RWPE2 (cell line): ENCODE data around the gene TMEM163.
A peak's percentile ranks its signal among the peaks of the same experiment; 100 is the strongest.

Source experiments
- ATAC-seq: fragments of 200-7000 bp; cut with Tn5 transposase; 3 replicates; pipeline ENCODE4 v1.9.1; 2021; ENCODE audit warnings: low read depth
- DNase-seq: peaks from one replicate; pipeline ENCODE4 v3.0.0-alpha.2; 2020; ENCODE audit warnings: low spot score
- H3K27ac ChIP-seq: fragments of 450-650 bp; 2 replicates; pipeline ENCODE4 v1.5.1; 2017; ENCODE audit warnings: mild to moderate bottlenecking; ENCODE audit not compliant: poor library complexity, severe bottlenecking
- H3K27me3 ChIP-seq: fragments of 250-450 bp; sonication (Bioruptor Pico); 2 replicates; pipeline ENCODE4 v1.5.1; 2021; ENCODE audit warnings: mild to moderate bottlenecking, moderate library complexity; ENCODE audit not compliant: insufficient read depth, poor library complexity, severe bottlenecking
- H3K36me3 ChIP-seq: fragments of 250-450 bp; sonication (Bioruptor Pico); 2 replicates; pipeline ENCODE4 v1.5.1; 2020; ENCODE audit warnings: low read depth, mild to moderate bottlenecking, moderate library complexity
- H3K4me1 ChIP-seq: fragments of 250-450 bp; sonication (Bioruptor Pico); 2 replicates; pipeline ENCODE4 v1.5.1; 2021; ENCODE audit warnings: mild to moderate bottlenecking, moderate library complexity; ENCODE audit not compliant: insufficient read depth, poor library complexity, severe bottlenecking
- H3K4me3 ChIP-seq: fragments of 250-450 bp; sonication (Bioruptor Pico); 2 replicates; pipeline ENCODE4 v1.5.1; 2021; ENCODE audit warnings: mild to moderate bottlenecking, moderate library complexity; ENCODE audit not compliant: severe bottlenecking
- H3K9me3 ChIP-seq: fragments of 250-450 bp; sonication (Bioruptor Pico); 2 replicates; pipeline ENCODE4 v1.5.1; 2021; ENCODE audit warnings: mild to moderate bottlenecking, moderate library complexity; ENCODE audit not compliant: severe bottlenecking
- TF ChIP-seq, protein P1 (sequence below): fragments of 450-650 bp; IDR thresholded peaks from one replicate; pipeline ENCODE4 v1.5.1; 2017; ENCODE audit warnings: mild to moderate bottlenecking, moderate library complexity; ENCODE audit not compliant: poor library complexity, severe bottlenecking

TMEM163 gene

DNA sequence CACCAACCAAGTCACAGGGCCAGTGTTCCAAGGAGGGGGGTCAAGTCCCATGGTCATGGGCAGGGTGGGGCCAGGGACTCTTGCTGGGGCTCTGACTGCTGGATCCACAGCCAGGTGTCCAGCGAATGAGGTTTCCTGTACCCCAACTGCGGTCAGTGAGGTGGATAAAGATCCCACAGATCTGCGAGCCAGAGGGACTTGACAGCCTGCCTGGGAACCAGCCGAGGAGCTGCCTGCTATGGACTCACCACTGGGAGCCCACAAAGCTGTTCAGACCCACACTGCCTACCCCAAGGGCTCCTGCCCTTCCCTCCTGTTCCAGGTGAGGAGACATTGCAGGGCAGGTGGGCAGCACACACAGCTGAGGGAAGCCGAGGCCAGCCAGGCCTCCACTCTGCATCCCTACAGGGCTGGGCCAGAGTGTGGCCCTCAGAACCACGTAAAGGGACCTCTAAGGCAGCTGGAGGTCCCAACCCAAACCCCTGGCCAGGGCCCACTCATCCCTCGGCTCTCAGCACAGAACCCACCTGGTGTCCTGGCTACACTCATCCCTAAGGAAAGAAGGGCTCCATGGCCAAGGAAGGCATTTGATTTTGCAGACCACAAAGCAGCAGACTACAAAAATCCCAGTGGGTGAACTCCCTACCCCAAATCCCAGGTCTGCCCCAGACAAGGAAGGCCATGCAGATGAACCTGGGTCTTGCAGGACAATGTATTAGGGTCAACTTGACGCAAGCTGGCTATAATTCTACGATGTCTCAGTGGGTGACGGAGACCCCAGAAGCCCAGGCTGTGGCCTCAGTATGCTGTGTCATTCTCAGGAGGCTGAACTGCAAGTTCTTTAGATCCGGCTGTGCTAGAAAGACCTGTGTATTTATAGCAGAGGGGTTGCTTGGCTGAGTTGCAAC lies 255.8 kb downstream of the TMEM163 start:
- Histone ChIP-seq H3K4me3 (no peak overlapping the region), H3K36me3 (no peaks in the 10 kb centered on the region), H3K4me1 (no peaks in the 10 kb centered on the region), H3K27ac (no peak overlapping the region), H3K9me3 (no peaks in the 10 kb centered on the region), H3K27me3 (no peaks in the 10 kb centered on the region)
- TF ChIP-seq, protein P1, sequence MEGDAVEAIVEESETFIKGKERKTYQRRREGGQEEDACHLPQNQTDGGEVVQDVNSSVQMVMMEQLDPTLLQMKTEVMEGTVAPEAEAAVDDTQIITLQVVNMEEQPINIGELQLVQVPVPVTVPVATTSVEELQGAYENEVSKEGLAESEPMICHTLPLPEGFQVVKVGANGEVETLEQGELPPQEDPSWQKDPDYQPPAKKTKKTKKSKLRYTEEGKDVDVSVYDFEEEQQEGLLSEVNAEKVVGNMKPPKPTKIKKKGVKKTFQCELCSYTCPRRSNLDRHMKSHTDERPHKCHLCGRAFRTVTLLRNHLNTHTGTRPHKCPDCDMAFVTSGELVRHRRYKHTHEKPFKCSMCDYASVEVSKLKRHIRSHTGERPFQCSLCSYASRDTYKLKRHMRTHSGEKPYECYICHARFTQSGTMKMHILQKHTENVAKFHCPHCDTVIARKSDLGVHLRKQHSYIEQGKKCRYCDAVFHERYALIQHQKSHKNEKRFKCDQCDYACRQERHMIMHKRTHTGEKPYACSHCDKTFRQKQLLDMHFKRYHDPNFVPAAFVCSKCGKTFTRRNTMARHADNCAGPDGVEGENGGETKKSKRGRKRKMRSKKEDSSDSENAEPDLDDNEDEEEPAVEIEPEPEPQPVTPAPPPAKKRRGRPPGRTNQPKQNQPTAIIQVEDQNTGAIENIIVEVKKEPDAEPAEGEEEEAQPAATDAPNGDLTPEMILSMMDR, result no peak
- ATAC-seq (no peak), DNase-seq (no peak)

DNA sequence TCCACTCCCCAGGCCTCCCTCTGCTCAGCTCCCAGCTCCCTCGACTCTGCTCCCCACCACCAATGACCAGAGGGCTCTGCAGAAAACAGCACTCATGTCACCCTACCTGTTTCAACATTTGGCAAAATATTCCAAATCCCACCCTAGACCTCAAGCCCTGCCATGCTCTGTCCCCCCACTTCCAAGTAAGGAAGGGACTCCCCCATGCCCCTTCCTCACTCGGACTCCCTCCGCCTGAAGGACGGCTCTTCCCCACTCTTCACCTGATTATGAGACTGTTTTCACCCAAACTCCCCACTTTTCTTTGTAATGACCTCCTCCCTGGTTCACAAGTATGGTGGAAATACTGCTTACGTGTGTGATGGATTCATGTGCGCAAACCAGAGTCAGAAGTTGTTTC lies 256.5 kb downstream of the TMEM163 start:
- no peak overlapping the region for H3K27ac ChIP-seq
- H3K9me3 ChIP-seq, result no peaks in the 10 kb centered on the region
- H3K36me3 ChIP-seq, result no peaks in the 10 kb centered on the region
- ATAC-seq (no peak), DNase-seq (no peak)
- H3K4me3 ChIP-seq, result no peak overlapping the region
- TF ChIP-seq, protein P1, result no peak
- no peaks in the 10 kb centered on the region for H3K27me3 ChIP-seq
- H3K4me1 ChIP-seq, result no peaks in the 10 kb centered on the region

DNA sequence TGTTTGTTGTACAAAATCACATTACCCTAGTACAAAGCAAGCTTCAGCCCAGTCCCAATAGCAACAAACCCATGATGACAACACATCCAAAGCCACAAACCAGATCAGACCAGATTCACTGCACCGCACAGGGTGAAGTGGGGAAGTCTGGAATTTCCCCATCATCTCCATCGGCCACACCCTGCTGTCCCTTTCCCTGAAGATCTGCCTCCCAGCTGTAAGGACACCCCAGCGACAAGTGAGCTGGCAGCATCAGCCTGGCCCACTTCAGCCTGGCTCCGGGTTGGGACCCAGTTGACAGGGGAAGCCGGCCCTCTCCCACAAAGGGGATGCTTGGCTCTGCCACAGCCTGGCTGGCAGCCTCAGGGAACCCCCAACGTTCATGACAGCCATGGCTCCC lies 257.3 kb downstream of the TMEM163 start:
- no peaks in the 10 kb centered on the region for H3K9me3 ChIP-seq
- H3K36me3 ChIP-seq, result no peaks in the 10 kb centered on the region
- TF ChIP-seq, protein P1, result no peak
- no peak overlapping the region for H3K4me3 ChIP-seq
- H3K27me3 ChIP-seq, result no peaks in the 10 kb centered on the region
- no peaks in the 10 kb centered on the region for H3K4me1 ChIP-seq
- H3K27ac ChIP-seq, result no peak overlapping the region
- no peak for DNase-seq
- ATAC-seq, result peak; percentile 13; the same call in 1 of the 3 replicates

DNA sequence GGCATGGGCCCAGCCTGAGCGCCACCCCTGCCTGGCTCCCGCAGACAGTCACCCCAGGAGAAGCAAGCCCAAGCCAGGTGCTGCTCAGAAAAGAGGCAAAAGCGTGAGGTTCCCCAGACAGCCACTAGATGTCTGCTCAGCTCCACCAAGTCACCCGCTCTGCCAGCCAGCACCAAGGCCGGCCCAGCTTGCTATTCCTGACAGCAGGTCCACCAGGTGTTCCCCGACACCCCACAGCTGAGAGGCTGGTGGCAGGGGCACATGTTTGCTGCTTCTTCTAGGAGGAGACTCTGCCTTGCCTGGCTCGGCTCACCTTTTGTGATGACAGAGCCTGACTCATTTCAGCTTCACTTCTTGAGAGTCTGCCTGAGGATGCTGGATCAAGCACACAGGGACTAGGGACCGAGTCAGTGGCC lies 258.2 kb downstream of the TMEM163 start:
- TF ChIP-seq, protein P1, result peak; percentile 74
- no peaks in the 10 kb centered on the region for H3K27me3 ChIP-seq
- ATAC-seq (peak; percentile 88), DNase-seq (no peak)
- no peaks in the 10 kb centered on the region for H3K4me1 ChIP-seq
- H3K4me3 ChIP-seq, result no peak overlapping the region
- H3K27ac ChIP-seq, result no peak overlapping the region
- no peaks in the 10 kb centered on the region for H3K36me3 ChIP-seq
- no peaks in the 10 kb centered on the region for H3K9me3 ChIP-seq
